GM08714 (cell line): ENCODE results near the gene PCYT1A.

ENCODE experiments used
- H3K4me3 ChIP-seq: fragments of 200-500 bp; sonication (Bioruptor generic); 2 replicates; pipeline ENCODE4 v1.5.1; 2014; ENCODE audit warnings: mild to moderate bottlenecking, low read length, inconsistent platforms
- ZNF274 ChIP-seq: IDR thresholded peaks from 2 replicates; pipeline ENCODE4 v1.6.1; 2012; ENCODE audit warnings: mild to moderate bottlenecking, low read depth, low read length

Gene PCYT1A

GRCh38 chr3:196203846-196204245 lies 83.7 kb downstream of the PCYT1A start:
- no peak for TF ChIP-seq ZNF274

DNA sequence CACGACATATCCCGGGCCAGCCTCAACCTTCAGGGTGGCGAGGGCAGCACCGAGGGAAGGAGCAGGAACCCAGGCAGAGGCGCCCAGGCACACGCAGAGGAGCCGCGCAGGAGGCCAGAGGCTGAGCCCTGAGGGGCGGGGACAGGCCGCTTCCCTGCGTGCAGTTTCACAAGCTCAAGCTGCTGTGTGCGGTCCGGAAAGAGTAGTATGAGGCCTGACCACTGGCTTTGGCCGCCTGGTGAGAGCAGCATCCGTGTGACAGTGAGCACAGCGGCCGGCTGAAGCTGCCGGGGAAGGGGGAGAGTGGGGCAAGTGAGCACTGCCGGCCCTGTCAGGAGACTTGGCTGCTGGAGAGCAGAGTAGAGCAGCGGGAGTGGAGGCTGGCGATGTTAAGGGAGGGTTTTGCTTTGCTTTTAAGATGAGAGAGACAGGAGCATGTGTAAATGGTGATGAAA lies 85.0 kb downstream of the PCYT1A start:
- H3K4me3 ChIP-seq, result no peak overlapping the region
- TF ChIP-seq ZNF274, result no peak

More at GRCh38 chr3:196203846-196204245, 83.7 kb downstream of the PCYT1A start:
- H3K4me3 ChIP-seq, result no peak overlapping the region

DNA sequence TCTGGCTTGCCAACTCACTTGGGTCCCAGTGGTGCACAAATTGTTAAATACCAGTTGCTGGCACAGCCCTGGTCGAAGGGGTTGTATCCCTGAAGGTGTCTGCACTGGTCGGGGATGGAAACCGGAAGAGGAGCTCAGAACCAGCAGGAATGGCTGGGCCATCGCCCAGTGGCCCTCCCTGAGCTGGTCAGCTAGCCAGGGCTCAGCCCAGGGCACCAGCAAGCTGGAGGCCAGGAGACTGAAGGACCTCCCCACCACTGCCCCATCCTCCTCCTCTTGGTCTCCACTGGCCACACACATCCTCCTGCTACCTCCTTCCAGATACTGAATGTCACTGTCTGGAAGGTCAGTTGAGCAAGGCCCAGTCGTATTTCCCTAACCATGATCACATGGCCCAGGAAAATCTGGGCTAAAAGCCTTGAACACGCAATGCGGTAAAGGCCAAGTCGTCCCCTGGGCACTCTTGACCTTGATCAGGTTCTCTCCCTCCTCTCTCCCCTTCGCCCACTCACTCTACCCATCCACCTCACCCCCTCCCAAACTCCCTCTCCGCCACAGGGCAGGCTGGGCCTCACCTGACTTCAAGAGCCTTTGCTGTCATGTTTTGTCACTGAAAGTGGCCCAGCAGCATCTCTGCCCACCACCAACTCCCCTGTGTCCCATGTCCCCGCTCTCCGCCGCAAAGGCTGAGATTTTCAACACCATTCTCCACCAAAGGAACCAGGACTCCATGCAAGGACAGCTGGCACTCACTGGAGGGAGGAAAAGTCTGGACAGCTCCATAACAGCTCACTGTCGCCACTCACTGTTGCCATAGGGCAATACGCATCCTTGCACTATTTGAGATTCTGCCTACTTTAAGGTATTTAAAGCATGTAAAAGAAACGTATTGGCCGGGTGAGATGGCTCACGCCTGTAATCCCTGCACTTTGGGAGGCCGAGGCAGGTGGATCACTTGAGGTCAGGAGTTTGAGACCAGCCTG lies 88.5 kb downstream of the PCYT1A start:
- TF ChIP-seq ZNF274, result no peak
- H3K4me3 ChIP-seq, result no peak overlapping the region

GRCh38 chr3:196198081-196198675 lies 89.3 kb downstream of the PCYT1A start:
- no peak for TF ChIP-seq ZNF274
- H3K4me3 ChIP-seq, result no peak overlapping the region

GRCh38 chr3:196197524-196197923 lies 90.0 kb downstream of the PCYT1A start:
- no peak overlapping the region for H3K4me3 ChIP-seq
- TF ChIP-seq ZNF274, result no peak

DNA sequence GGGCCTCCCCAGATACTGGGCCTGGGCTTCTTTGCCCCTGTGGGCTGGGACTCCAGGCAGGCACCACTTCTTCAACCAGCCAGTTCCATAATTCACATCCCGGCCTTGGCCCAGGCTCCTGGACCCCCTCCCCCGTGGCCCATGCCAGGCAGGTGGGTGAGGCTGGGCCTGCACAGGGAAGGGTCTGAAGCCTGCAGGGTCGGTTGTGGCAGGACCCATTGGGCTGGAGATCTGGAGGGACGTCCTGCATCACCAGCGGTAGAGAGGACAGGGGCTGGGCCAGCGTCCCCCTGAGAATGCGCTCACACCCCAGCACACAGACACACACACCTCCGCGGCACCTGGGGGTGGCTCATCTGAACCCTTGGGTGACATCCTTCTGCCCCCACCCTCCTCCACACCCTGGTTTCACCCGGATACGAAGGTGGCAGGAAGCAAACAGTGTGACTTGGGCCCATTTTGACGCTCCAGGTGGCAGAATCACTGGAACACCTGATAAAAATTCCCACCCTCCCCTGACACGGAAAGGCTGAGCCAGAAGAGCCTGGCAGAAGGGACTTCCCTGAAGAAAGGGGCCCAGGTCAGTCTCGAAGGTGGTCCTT lies 91.8 kb downstream of the PCYT1A start:
- TF ChIP-seq ZNF274, result no peak
- no peak overlapping the region for H3K4me3 ChIP-seq

GRCh38 chr3:196194542-196194915 lies 93.0 kb downstream of the PCYT1A start:
- no peak for TF ChIP-seq ZNF274
- no peak overlapping the region for H3K4me3 ChIP-seq

DNA sequence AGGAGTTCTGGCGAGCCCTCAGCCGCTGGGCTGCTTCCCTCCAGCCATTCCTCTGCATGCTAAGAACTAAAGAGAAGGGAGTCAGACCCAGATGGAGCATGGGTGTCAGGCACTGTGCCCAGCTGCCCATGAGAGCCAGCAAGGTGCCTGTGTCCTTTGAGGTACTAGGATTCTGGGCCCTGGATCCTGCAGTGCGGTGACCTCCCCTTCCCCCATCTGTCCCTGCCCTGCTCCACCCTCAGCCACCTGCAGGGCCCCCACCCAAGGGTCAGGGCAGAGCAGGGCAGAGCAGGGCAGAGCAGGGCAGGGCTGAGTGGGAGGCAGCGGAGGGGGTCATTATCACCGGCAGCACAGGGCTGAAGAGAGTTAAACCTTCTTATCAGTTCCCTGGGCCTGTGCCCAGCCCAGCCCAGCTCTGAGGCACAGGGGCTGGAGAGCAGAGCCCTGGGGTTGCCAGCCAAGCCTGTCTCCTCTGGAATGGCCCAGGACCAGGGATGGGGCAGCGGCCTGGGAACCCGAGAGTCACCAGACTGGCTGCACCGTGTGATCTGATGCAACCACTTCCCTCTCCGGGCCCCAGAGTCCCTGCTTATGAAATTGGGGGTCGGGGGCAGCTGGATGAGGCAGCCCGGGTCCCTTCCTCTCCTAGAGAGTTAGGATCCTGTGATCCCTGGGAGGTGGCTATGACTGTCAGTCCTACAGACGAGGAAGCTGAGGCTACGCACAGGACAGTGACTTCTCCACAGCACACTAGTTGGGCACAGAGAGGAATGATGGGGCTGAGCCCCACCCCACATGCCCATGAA lies 93.6 kb downstream of the PCYT1A start:
- no peak overlapping the region for H3K4me3 ChIP-seq
- TF ChIP-seq ZNF274, result no peak

DNA sequence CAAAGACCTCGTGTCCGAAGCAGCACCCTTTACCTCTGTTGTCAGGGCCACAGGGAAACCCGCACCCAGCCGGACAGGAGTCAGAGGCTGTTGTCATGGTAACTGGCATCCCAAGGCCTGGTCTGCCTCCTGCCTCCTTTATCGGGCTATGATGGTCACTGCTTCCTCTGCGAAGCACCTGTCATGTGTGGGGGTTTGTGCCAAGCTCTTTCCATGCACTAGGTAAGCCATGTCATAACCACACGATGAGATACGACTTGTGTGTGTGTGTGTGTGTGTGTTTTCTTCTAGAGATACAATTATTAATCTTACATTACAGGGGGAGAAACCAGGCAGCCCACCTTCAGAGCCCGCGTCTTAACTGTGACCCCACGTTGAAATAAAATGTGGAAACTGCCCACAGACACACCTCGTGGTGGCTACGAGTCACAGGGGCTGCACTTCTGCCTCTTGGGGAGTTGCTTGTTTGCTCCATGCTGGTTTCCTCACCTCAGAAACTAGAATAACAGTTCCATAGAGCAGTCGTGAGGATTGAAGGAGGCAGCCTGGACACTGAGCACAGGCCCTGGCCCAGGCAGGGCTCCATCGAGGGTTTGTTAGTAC lies 94.3 kb downstream of the PCYT1A start:
- no peak overlapping the region for H3K4me3 ChIP-seq
- no peak for TF ChIP-seq ZNF274

- TF ChIP-seq ZNF274, result no peak
- no peak overlapping the region; the same call in 1 of the 2 replicates for H3K4me3 ChIP-seq
Observed at GRCh38 chr3:196192524-196193051, 94.9 kb downstream of the PCYT1A start.

GRCh38 chr3:196192036-196192523 lies 95.4 kb downstream of the PCYT1A start:
- TF ChIP-seq ZNF274, result no peak
- no peak overlapping the region; the same call in 1 of the 2 replicates for H3K4me3 ChIP-seq

DNA sequence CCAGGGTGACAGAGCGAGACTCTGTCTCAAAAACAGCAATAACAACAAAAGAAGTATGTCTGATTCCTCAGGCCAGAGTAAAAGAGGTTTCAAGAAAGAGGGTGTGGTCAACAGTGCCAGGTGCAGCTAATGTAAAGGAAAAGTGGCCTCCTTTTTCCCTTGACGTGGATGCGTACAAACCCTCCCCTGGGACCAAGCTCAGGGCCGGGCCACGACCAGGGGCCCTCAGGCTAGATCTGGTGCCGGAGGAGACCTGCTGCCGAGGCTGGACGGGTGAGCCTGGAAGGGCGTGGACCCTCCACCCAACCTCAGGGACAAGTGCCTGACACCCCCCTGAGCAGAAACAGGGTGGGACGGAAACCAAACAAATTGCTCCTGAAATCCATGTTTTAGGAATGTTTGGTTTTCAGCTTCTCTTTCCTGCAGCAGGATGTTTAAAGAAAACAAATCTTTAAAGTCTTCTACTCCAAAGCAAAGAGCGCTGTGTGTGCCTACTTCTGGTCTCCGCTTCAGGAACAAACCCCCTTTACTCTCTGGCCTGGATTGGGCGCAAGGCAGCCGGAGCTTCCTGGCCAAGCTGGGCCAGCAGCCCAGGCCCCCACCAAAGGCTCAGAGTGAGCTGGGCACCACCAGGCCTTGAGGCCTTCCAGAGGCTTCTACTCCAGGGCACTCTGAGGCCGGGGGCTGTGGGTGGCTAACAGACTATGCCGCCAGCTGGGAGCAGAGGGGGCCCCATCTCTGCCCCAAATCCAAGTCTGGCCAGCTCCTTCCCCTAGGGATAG lies 97.8 kb downstream of the PCYT1A start:
- no peak for TF ChIP-seq ZNF274
- H3K4me3 ChIP-seq, result no peak overlapping the region
